G401.6 (cell line): ENCODE measurements around the gene SLC6A11.

Source experiments
- FAIRE-seq: peaks from 2 replicates; lab custom pipeline; 2012; peaks lifted over from hg19 to GRCh38; lab: Jason Lieb, UNC

Gene SLC6A11

DNA sequence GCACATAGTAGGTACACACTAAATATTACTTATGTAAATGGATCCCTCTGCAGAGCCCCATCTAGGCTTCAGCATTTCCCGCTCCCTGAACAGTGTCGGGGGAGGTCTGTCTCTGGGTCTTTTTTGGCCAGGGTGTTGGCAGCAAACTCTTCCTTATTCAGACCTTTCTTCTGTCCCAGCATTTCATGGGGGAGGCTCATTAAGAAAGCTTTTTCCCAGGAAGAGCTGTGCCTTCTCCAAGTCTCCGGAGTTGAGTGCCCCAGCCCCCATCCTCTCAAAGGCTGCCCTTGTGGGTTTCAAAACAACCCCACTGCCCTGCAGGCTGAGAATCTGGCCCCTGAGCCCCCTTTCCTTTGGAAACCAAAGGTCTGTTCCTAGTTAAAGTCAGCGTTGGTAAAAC, 25.1 kb downstream of the SLC6A11 start:
- FAIRE-seq: no peak

DNA sequence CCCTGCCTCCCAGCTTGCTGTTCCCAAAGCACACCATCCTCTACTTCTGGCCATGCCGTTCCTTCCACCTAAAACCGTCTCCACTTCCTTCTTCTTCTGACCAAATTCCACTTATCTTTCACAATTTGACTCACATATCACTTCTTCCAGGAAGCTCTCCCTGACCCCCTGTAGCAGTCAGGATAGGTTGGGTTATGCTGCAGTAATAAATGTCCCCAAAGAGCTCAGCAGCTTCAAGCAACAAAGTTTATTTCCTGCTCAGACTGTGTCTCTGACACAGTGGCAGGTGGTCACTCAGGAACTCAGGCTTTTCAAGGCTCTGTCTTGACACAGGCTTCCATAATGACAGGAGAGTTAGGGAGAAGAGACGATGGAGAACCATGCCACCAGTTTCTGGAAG, 27.4 kb downstream of the SLC6A11 start:
- no peak for FAIRE-seq

DNA sequence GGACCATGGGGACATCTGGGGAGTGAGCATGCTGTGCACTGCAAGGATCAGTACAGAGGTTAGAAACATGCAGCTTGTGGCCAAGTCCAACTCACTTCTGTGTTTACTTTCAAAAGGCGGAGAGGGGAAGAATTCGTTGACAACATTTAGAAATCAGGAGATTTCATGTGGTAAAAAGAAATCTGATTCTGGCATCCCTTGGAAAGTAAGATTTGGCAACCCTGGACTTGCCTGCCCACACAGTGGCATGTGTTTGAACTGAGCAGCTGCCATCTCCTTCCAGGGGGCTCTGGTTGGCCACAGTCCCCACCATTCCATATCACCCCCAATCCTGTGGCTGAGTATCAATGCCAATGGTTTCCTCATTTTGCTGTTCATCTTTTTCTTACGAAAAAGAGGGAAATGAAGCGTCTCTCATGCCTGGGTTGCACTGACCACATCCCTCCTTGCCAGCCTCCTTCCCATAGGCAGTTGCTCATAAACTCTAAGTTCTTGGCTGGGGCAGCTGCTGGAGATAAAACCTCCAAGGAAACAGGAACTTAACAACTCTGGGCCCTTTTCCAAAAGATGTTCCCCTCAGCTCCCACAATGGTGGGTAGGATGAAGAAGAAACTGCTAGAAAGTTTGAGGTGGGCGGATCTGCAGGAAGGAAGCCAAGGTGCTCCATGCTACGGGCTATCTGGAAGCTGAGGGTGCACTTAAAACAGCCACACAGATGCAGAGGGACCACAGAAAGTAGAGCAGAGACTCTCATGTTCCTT, 29.2 kb downstream of the SLC6A11 start:
- FAIRE-seq: no peak

DNA sequence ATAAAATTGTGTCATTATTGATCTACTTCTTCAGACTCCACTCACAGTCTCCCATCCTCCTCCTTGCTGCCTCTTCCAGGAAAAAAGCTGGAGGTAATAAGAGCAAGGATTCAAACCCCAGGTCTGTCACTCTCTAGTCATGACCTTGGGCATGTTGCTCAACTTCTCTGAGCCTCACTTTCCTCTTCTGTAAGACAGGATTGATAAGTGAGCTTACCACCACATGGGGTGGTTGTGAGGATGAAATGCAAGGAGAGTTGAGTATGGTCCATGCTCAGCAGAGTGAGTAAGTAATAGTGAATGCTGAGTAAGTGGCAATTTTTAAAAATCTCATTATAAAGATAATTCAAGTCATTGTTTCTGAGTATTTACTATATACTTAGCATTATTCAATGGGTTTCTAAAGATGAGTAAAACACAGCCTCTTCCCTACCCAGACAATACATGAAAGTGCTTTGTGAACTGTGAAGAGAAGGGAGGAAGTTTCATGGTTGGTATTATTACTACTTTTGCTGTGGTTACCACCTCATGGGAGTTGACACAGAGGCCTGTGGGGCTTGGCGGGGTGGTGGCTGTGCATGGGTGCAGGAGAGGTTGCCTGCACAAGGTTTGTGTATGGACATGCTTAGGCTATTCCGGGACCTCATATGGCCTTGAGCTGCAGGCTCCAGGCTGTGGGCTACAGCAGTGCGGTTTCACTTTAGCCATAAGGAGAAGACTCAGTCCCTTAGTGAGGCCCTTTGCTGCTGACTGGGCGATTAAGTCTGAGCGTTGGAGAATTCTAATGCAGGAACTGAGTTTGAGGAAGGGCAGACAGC, 30.0 kb downstream of the SLC6A11 start:
- no peak for FAIRE-seq

DNA sequence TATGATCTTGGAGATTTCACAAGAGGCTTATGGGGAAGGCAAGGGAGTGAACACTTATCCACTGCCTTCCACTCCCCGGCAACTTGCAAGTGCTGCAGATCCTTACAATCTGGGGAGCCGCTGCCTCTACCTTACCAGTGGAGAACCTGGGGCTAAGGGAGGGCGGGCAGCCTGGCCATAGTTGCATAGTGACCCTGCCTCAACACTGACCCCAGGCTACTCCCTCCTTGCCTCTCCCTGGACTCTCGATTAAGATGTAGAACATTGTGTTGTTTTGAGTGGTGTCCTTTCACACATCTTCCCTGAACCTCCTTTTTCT, 30.6 kb downstream of the SLC6A11 start:
- no peak for FAIRE-seq

DNA sequence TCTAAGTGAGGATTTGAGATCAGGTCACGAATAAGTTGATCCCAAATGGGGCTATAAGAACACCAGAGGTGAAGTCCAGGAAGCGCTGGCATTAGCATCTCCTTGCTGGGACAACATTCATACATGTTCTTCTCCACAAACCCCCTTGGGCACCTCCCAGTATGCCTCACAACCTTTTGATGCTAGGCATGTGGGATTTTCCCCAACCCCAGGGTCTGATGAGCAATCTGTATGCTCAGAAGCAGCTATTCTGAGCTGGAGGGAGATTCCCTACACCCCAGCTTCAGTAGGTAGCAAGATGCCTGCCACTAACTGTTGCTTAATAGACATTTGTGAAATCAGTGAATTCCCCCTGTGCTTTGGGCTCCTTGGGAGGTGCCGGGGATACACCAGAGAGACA, 32.2 kb downstream of the SLC6A11 start:
- no peak for FAIRE-seq

DNA sequence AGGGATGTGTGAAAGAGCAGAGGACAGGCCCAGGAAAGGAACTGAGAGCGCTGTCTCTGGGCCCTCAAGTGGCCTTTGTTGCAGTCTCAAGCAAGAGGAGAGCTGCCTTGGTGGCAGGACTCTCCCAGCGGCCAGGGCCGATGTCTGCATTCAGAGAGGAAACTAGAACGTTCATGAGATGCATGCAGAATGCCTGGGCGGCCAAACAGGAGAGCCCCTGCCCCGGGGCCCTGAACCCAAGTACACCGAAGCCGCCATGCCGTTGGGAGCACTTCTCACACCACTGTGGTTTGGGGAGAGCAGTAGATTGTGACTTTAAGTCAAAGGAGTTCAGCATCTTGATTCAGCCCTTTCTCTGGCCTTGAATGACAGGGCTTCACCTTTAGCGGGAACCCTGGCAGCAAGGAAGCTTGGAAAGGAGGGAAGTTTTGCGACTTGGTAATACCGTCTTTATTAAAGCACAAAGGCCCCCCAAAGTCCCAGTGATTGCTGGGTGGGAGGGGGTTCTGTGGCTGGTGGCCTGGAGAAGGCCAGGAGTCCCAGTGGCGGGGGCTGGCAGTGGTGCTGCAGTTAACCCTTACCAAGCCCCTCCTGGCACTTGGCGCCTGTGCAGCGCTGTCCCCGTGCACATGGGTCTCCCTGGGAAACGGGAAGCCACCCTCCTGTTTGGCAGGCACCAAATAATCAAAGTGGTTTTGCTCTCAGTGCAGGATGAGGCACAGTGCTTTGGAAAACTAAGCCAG, 36.2 kb downstream of the SLC6A11 start:
- FAIRE-seq: no peak

DNA sequence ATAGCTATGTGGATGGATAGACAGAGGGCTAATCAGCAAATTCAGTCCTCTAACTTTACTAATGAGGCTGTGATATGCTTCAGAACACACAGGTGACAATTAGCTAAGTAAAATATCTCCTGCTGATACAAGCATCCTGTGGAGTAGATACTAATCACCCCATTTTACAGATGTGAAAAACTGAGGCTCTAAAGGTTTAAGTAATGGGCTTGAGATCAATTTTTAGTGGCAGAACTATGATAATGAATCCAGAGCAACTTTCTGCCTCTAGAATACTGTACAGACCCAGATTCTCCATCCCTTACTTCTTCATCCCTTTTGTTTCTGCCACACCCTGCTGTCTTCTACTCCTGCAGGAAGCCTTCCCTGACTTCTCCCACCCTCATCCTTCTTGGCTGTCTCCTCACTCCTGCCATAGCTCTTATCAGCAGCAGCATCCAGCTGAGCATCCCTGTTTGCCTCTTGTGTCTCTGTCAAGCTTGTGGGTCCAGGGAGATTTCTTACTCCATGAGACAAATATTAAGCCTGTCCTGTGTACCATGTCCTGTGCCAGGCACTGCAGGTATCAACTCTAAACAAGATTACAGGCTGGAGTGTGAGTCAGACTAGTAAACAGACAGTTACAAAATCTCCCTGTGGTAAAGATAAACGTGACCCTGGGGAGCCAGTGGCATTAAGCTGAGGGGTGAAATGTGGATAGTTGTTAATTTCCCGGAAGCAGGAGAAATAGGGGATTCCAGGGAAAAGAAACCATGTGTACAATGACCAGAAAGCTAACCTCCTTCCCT, 39.2 kb downstream of the SLC6A11 start:
- FAIRE-seq: no peak

DNA sequence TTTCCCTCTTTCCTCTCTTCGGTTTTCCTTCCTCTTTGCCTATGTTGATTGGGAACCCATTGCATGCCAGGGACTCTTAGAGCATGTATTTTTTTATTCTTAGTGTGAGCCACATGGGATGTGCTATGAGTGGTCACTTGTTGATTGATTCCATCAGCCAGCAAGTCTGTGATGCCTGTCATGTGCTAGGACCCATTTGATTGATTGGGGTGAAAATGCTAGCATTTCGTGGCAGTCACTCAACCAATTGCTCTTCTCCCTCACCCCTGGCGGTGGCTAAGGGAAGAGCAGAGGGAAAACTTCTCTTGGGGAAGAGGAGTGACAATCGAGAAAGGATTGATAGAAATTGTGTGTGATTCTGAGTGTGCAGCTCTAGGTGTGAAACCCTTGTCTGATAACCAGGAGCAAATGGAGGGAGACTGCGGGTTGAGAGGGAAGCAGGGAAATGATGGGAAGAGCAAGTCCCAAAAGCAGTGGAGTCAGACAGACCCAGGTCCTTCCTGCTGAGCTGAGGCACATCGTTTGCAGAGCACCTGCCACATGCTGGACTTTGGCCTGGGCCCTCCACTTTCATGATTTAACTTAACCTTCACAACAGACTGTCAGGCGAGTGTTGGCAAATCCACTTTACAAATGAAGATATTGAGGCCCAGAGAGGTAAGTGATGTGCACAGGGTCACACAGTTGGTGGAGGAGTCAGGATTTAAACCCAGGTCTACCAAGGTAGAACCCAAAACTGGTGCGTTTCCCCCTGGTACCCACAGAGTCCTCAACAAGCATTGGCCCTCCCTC, 40.0 kb downstream of the SLC6A11 start:
- FAIRE-seq: no peak

DNA sequence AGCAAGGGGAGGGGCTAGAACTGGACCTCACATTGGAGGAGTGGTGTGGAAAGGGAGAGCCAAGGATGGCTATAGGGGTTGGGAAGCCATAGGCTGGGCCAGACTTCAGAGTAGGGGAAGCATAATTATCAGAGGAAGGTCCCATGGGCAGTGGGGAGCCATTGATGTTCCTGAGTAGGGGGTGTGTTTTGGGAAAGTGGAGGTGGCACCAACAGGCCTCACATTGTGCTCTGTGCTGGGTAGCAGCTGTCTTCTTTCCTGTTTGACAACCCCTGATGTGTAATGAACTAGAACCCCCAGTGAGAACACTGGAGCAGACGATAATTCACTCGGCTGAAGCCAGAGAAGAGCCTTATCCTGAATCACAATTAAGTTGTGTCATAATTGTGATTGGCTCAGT, 41.2 kb downstream of the SLC6A11 start:
- no peak for FAIRE-seq

DNA sequence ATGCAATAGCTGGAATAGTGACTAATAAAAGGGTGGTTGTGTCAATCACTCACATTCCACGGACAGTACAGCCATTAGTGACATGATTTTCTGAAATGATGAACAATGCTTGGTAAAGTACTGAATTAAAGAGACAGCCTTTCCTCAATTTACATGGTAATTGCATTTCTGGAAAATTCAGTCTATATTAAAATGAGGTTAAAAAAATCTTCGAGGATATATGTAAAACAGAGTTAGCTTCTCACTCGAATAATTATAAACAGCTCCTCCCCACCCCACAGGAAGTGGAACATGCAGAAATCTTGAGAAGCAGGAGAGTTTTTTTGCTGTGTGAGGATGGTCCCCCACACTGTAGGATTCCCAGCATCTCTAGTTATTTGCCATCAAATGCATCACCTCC, 42.1 kb downstream of the SLC6A11 start:
- FAIRE-seq: no peak

DNA sequence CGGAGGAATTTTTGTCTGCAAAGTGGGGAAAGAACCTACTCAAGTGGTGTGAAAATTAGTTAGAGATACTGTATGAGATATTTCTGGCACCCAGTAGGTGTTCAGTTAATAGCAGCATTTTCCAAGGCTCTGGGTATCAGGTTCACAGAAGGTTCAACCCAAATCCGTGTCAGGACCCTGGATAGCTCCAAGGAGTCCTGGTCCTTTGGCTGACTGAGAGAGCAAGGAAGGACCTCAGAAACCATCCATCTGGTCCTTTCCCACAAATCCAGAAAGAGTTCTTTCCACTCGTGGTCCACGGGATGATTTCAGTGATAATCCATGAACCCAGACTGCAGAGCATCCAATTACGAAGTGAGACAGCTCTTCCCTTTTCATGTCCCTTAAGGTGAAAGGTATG, 51.4 kb downstream of the SLC6A11 start:
- no peak for FAIRE-seq

DNA sequence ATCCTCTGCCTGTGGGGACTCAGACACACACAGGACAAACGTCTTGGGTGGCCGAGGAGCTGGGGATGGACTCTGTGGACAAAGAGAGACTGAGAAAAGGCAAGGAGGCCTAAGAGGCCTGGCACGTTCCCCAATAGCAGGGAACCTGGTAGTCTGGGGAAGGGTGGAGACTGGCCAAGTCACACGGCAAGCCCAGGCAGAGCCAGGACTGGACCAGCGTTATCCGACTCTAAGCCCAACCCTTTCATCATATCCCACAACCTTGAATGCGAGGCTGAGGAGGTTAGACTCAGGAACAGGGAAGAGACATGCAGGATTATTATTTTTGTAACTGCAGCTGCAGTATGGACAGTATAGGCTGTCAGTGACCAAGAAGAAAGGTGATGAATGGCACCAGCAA, 53.4 kb downstream of the SLC6A11 start:
- FAIRE-seq: no peak

DNA sequence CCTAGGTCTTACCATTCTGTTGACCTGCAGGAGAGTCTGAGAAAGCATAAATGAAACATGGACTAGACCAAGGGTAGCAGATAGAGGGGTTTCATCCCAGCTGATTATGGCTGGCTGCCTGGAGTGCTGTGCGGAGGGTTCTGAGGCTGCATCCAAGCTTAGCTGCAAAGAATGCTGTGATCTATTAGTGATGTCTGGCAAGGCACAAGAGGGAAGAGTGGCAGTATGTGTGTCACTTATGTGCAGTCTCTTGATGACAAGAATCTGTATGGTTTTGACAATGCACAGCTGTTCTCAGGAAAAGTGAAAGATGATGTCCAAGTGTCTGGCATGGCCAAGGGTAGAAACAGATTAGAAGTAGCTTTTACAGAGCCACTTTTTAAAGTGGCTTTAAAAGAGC, 54.3 kb downstream of the SLC6A11 start:
- no peak for FAIRE-seq

DNA sequence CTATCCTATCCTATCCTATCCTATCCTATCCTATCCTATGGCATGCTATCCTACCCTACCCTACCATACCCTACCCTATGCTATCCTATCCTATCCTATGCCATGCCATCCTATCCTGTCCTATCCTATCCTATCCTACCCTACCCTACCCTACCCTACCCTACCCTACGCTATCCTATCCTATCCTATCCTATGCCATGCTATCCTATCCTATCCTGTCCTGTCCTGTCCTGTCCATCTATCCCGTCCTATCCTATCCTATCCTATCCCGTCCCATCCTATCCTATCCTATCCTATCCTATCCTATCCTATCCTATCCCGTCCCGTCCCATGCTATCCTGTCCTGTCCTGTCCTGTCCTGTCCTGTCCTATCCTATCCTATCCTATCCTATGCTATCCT, 57.4 kb downstream of the SLC6A11 start:
- no peak for FAIRE-seq

DNA sequence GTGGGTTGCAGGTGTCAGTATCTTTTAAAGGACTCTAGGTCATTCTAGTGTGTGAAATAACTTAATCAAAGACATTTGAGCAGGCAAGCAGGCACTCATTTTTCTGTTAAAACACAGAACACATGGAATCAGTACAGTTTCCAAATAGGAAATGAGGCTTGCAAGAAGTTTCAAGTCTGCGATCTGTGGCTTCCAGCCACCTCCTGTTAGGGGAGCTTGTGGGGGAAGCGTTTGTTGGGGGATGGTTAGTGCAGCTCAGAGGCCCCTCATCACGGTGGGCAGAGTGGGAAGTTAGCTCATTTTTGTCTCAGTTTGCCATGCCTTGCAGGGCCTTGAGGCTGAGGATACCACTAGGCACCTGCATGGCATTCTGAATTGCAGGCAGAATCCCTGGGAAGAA, 59.9 kb downstream of the SLC6A11 start:
- FAIRE-seq: no peak

DNA sequence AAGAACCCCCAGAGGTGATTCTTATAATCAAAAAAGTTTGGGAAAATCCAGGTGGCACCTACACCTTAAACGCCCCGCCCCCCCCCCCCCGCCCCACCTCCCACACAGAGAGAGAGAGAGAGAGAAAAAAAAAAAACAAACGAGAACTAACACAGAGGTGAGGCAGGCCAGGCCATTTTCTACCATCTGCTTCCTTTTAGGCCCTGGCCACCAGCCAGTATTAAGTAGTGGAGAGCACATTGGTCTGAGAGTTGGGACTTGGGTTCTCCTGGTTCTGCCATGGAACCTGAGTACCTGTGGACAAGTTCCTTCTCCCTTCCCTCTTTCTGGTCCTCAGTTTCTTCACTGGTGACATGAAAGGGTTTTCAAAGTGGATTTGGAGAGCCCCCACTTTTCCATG, 60.6 kb downstream of the SLC6A11 start:
- FAIRE-seq: no peak

DNA sequence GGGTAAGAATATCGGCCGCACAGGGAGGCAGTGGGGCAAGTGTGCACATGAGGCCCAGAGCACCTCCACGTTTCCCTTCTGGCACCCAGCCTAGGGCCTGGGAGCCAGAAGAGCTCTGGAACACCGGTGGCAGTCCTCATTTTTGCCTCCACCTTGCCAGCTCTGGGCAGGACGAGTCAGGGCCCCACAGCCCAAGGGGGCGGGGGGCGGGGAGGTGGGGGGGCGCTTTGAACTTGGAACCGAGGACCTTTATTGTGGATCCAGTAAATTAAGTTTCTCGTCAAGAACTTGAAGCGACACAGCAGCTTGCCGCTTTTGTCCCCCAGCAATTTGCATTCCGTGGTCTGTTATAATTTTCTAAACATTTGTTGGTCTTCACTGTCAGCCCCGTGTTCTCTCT, 66.8 kb downstream of the SLC6A11 start:
- no peak for FAIRE-seq

DNA sequence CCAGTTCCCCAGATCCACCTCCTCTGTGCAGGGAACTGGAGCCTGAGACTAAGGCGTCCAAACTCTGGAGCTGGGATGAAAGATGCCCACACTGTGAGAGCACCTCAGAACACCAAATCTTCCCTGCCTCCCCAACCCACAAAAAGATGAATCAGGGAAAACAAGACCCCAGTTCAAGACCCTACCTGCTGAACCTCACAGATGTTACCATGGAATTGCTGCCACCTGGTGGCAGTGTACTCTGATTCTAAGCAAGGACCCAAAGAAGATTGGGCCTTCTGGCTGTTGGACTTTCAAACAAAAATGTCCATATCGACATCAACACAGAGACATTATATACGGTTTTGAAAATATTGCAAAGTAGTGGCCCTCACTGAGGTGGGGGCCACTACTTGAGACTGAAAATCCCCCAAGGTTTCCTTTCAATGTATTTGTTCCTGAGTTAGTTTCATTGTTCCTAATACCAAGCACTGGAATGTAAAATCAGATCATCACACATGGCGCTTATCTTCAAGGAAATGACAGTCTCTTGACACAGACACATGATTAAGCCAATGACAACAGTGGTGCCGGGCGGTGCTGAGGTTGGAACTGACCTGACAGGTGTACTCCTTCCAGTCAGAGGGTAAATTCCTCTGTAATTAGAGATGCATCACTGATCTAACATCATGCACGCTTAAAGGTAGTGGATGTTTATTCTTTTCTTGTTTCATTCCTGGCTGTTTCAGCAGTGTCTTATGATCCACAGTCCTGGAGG, 67.6 kb downstream of the SLC6A11 start:
- no peak for FAIRE-seq

DNA sequence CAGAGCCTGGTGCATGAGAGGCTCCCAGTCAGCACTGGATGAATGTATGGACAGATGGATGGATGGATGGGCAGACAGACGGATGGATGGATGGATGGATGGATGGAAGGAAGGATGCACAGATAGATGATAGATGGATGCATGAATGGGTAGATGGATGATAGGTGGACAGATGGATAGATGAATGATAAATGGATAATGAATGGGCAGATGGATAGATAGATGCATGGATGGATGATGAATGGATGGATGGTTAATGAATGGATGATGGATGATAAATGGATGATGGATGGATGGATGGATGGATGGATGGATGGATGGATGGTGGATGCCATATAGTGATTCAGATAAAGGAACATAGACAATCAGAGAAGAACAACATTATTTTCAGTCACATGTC, 71.0 kb downstream of the SLC6A11 start:
- no peak for FAIRE-seq

DNA sequence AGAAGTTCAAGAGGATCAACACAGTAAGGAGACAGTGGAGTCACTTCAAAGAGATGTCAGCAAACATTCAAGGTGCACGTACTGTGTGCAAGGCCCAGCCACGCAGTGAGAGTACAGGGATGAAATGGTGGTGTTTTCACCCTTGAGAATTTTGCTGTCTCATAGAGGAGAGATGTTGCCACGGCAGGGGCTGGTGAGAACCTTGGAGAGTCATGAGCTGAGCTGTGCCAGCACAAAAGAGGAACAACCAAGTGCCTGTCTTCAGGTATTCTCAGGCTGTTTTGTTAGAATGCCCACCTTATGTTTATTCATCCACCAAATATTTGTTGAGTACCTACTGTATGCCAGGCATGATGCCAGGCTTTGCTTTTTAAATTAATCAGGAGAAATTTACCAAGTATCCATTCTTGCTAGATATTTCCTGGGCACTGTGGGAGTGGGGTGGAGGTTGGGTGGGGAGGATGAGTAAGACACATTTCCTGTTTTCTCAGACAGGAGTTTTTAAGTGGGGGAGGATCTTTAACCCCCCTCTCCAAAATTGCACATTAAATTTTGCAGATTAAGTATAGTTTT, 72.6 kb downstream of the SLC6A11 start:
- no peak for FAIRE-seq
